Measurements from ENCODE around the gene ARHGAP24.

- TF ChIP-seq CTCF (IDR thresholded peaks at IDR 0.05) (no peak), POLR2AphosphoS5 (IDR thresholded peaks at IDR 0.05; ENCODE audit: low read depth, low read length) (peak; percentile 65), SIN3A (IDR thresholded peaks at IDR 0.05; ENCODE audit: borderline replicate concordance, insufficient read depth, low read depth, low read length) (0 out of 2 replicates have a peak, but pooled peaks have one; percentile 61)
Measured at GRCh38 chr4:85489273-85489981, 14.5 kb downstream of the ARHGAP24 start.
